EL (cell line): ENCODE data around the gene BCAS1.
A peak's percentile ranks its signal among the peaks of the same experiment; 100 is the strongest.

Source experiments
- DNase-seq: peaks from one replicate; pipeline ENCODE4 v3.0.0-alpha.2; 2016

The BCAS1 gene

GRCh38 chr20:54070187-54070987 lies at the start of gene BCAS1:
Gene BCAS1 (minus strand): TSS chr20:54070594. CDS start chr20:54058718, 11,876 bp downstream.
- DNase-seq: no peak

- DNase-seq: no peak
Observed at GRCh38 chr20:54119744-54120143, 49.4 kb upstream of the BCAS1 start.

GRCh38 chr20:54118220-54119001 lies 48.0 kb upstream of the BCAS1 start:
- DNase-seq: no peak

GRCh38 chr20:54116550-54117235 lies 46.3 kb upstream of the BCAS1 start:
- no peak for DNase-seq

- peak; percentile 9 for DNase-seq
Observed at GRCh38 chr20:54115172-54115854, 44.9 kb upstream of the BCAS1 start.

- DNase-seq: no peak
Observed at GRCh38 chr20:54114109-54114508, 43.7 kb upstream of the BCAS1 start.

- DNase-seq: no peak
Observed at GRCh38 chr20:54113566-54113965, 43.2 kb upstream of the BCAS1 start.

GRCh38 chr20:54112221-54112884 lies 42.0 kb upstream of the BCAS1 start:
- DNase-seq: no peak

- no peak for DNase-seq
Observed at GRCh38 chr20:54111460-54111859, 41.1 kb upstream of the BCAS1 start.

- DNase-seq: no peak
Observed at GRCh38 chr20:54110457-54110856, 40.1 kb upstream of the BCAS1 start.

GRCh38 chr20:54110041-54110440 lies 39.6 kb upstream of the BCAS1 start:
- DNase-seq: no peak

- DNase-seq: no peak
Observed at GRCh38 chr20:54108817-54109216, 38.4 kb upstream of the BCAS1 start.

GRCh38 chr20:54108326-54108642 lies 37.9 kb upstream of the BCAS1 start:
- DNase-seq: no peak

GRCh38 chr20:54107600-54108325 lies 37.4 kb upstream of the BCAS1 start:
- DNase-seq: no peak

GRCh38 chr20:54107181-54107580 lies 36.8 kb upstream of the BCAS1 start:
- DNase-seq: no peak

GRCh38 chr20:54106162-54106561 lies 35.8 kb upstream of the BCAS1 start:
- DNase-seq: no peak

GRCh38 chr20:54105653-54106052 lies 35.3 kb upstream of the BCAS1 start:
- DNase-seq: no peak

GRCh38 chr20:54104781-54105180 lies 34.4 kb upstream of the BCAS1 start:
- DNase-seq: no peak

- DNase-seq: no peak
Observed at GRCh38 chr20:54103762-54104600, 33.6 kb upstream of the BCAS1 start.

GRCh38 chr20:54103067-54103761 lies 32.8 kb upstream of the BCAS1 start:
- DNase-seq: peak; percentile 70
